Measurements from ENCODE around the gene DCLK2.

Gene DCLK2

DNA sequence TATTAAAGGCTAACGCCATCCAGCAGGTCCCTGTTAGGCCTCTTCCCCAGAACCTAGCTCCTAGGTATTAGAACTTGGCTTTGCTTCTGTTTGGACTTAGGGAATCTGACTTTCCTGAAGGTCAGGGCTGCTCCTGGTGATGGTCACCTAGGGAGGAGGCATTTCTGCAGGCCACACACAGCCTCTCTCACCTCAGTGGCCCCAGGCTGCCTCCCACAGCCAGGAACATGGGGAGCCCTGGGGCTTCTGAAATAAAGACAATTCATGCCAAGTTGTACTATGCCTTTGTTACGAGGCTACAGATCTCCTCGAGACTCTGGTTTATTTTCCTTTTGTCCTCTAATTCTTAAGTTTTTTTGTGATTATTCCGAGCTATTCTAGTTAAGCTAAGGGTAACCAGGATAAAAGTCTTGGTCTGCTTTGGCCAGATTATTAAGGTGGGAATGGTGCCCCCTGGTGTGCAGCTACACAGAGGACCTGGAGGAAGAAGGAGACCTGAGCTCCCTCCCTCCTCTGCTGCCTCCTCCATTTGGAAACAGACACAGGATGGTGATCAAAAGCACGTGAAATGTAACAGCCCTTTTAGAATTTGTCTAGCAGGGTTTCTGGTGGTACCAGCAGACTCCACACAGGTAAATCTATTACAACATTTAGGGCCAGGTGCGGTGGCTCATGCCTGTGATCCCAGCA lies 131.0 kb downstream of the DCLK2 start:
- DNase-seq (ENCODE audit: low spot score): peak; percentile 25

DNA sequence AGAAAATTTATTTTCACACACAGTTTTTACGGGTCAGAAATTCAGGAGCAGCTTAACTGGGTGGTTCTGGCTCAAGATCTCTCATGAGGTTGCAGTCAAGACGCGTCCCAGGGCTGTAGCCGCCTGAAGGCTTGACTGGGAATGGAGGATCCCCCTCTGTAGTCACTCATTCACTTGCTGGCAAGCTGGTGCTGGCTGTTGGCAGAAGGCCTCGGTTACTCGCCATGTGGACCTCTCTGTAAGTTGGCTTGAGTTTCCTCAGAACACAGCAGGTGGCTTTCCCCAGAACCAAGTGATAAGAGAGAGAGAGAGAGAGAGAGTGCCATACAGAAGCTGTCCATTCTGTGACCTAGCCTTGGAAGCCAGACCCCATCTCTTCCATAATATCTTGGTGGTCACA lies 132.8 kb downstream of the DCLK2 start:
- no peak for DNase-seq (ENCODE audit: low spot score)

DNA sequence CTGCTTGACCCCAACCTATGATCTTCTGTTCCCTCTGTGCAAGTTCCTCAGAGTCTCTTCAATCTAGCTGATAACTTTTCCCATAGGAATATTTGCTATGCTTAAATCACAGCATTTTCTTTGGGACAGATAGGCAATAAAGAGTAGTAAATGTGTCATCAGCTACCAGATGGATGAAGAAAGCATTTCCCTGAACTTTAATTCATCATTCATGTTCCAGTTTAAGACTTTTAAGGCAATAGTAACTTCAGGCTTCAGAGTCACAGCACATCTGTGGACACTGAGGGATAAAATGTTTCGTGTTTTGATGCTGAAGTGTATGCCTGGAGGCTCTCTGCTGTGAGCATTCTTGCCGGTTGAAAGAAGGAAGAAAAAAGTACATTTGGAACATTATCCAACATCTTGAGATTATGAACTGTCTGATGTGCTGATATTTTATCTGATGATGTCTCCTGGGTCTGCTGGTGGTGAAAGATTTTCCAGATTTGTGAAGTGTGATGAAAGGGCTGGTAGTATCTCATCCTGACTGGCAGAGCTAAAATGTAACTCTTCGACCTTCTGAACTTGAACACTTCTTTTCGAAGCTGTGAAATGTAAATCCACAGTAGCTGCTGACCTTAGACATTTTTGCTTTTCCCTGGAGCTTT lies 133.7 kb downstream of the DCLK2 start:
- no peak for DNase-seq (ENCODE audit: low spot score)

DNA sequence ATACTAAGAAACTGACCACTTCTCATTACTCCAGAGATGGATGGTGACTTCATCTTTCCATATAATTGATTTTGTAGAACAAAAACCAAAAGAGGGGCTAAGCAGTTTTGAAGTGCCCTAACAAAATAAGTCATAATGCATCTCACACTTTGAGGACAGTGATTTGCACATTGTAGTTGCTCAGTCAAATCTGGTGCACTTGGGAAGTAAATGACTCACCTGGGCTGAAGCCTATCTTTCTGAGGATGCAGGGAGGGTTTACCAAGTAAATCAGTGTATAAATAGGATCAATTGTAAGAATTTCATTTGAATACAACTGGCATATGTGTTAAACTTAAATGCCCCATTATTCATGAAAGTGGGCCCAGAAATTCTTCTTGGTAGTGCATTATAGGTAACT lies 134.2 kb downstream of the DCLK2 start:
- DNase-seq (ENCODE audit: low spot score): no peak

DNA sequence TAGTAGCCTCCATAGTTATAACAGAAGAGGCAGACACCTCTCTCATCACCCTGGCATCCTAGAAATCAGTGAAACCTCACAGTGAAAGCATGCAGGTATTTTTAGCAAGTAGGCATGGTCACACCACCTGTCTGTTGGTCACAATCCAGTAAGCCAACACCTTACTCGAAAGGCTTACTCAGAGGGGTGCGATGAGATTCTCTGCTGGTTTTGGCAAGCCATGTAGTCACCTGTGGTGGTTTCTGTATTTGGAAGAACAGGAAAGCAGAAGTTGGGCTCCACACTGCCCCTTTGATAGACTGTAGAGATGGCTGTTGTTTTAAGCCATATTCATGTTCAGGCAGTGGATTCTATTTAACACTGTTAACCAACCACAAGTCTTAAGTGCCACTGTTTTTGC lies 134.7 kb downstream of the DCLK2 start:
- no peak for DNase-seq (ENCODE audit: low spot score)

DNA sequence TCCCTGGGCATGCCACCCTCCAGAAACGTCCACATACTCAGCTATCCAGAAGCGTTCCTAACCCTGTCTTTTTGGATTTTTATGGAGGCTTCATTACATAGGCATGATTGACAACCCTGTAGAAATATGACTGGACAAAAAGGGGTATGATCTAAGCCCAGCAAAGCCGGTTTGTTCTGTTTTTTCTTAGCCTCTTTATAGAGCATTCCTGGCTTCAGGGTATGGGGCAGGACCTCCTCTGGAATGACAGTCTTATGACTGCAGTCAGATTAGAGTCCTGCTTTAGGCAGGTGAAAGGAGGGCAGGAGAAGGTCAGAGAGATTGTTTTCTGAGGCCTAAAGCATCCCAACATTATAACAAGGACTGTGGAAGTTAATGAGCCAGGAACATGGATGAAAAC lies 137.4 kb downstream of the DCLK2 start:
- DNase-seq (ENCODE audit: low spot score): no peak

DNA sequence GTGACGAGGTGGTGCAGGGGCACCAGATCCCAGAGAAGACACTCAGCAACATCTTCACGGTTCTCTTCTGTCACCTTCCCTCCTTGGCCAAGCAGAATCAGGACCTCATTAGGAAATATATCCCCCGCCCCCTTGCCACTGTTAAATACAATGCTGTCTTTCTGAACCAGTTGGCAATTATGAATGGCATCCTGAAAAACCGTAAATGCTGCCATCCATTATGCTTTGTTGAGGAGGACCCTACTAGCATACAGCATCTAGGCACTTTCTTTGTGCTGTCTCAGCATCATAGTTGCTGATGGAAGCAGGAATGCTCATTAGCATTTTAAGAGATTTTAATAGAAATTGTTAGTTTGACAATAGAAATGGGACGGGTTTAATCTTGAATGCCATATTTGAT lies 138.5 kb downstream of the DCLK2 start:
- no peak for DNase-seq (ENCODE audit: low spot score)

DNA sequence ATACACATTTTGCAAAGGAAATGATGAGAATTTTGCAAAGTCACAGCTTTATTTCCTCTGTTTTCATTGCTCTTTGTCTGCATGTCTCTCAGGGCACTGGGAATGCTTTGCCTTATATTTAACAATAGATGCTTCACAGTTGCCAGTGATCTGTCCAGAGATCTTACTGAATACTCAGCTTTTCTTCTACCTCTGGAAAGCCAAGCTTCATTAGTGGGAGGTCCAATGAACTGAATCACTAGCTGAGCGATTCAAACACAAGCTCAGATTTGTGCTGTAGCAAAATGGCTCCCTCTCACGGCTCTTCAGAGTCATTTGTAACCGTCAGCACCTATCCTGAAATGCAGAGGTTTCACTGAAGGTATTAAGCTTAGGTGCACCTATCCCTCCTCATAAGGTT lies 138.9 kb downstream of the DCLK2 start:
- no peak for DNase-seq (ENCODE audit: low spot score)

DNA sequence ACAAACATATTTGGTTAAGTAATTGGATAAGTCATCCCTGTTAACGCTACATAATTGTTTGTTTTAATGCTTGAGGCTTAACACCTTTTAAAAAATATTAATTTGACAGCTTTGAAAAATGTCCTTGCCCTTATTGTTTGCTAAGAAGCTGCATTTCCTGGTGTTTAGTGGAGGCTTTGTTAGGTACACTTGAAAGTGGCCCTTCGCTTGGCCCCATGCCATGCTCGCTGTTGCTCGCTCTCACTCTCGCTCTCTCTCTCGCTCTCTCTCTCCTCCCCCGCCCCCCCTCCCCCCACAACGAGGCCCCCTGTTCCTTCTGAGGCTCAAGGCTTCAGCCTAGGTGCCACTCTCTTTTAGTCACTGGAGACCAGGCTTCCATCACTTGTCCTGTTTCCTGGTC lies 139.6 kb downstream of the DCLK2 start:
- DNase-seq (ENCODE audit: low spot score): no peak

DNA sequence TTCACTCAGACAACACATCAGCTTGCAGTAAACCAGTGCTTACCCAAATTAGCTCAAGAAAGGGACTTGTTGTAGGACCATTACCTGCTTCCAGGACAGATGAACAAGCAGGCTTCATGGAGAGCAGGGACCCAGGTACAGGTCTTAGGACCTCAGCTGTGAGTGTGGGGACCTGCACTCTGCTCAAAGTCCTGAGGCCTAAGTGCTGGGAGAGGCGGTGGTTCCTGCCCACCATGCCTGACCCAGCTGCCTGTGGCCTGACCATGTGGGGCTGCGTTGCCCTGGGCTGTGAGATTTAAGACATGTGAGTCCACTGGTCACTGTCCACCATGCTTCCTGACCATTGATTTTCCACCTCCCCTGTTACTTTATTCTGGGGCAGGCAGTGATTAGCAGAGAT lies 140.2 kb downstream of the DCLK2 start:
- DNase-seq (ENCODE audit: low spot score): no peak

DNA sequence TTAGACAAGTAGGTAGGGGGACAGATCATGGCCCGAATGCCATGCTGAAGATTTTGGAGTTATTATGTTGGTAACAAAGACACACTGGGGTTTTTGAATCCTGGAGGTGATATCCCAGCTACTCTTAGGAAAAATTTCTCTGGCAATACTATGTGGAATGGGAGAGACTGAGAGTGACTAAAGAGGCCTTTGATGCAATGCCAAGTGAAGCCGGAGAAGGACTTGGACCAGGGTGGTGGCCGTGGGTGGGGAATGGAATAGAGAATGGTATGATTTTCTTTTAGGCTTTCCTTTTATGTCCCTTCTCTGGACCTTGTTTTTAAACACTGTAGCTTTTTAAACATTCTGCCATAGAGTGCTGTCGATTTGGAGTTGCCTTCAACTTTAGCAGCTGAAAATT lies 141.6 kb downstream of the DCLK2 start:
- DNase-seq (ENCODE audit: low spot score): no peak

DNA sequence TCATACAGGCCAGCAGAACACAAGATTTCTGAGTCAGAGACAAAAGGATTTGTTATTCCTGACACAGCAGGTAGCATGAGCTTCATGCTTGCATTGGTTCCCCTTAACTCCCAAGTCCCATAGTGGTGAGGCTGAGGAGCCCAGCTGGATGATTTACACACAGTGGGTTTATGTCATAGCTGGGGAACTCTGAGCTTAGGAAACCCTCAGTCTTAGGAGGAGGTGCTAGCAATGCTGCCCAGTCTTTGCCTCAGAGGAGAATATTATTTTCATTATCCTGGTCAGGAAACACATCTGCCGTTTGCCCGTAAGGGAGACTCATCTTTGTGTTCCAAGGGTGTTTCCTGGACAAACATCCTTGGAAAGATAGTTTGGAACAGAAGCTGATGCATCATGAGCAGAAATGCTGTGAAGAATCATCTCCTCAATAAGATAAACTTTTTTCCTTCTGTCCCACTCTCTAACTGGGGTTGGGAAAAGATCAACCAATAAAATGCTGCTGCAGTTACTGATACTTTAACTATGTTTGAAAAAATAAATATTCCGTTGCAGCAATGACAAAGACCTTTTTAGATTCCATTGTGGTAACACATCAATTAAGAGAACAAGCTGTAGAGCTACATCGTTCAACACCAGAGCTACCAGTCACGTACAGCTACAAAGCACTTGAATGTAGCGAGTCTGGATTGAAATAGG lies 146.8 kb downstream of the DCLK2 start:
- no peak for DNase-seq (ENCODE audit: low spot score)

DNA sequence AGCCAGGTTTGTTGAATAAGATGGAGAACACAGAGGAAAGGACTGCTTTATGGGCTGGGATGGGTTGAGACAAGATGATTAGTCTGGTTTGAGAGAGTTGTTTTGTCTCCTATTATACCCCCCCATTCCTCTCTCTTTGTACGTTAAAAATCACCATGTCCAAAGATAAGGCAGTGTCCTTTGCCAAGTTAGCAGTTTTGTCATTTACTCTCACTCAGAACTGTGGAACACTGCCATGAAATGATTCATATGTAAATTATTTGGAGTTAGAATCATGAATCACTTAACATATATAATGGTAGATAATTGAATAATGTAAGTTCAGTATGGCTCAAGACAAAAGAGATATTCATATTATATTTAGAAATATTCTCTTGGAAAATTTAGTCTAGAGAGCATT lies 151.3 kb downstream of the DCLK2 start:
- DNase-seq (ENCODE audit: low spot score): no peak

DNA sequence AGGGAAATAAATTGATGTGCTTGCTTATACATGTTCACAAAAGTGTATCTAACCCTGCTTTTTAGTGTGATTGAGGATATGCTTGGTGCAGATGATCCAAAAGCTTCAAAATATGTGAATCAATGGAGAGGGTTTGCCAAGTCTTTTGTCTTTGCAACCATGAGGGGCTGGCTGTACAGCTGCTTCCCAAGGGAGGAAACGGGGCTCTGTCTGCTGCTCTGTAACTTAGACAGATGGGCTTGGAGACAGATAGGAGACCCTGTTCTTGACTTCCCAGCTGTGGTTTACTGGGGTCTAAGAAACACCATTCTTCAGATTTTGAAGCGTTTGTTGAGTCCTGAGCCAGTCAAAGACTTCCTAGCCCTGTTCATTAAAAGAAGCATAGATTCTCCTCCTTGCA lies 152.3 kb downstream of the DCLK2 start:
- DNase-seq (ENCODE audit: low spot score): no peak

DNA sequence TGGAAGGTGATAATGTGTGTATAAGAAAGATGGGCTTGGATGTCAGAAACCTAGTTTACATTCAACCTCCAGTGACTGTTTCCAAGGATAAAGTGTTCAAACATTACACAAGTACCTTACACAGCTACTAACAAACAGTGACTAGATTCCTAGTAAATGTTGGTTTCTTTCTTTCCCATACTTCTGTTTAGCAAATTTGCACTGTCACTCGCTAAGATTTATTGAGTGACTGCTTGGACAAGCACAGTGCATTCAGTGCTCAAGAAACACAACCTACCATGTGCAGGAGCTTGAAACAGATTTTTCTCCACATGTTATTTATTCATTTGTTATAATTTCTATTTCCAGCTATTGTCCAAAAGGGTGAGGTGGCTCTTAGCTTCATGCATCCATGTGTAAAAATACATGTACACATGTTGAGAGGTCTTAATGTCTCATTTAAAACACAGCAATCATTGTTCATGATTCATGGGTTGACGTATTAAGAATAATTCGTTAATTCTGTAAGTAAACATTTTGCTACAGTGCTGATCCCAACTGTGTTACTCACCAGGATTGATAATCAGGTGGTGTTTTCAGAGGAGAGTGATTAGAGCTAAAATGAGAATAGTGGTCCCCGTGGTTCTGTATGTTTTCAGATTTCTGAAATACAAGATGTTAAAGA lies 153.0 kb downstream of the DCLK2 start:
- DNase-seq (ENCODE audit: low spot score): no peak

DNA sequence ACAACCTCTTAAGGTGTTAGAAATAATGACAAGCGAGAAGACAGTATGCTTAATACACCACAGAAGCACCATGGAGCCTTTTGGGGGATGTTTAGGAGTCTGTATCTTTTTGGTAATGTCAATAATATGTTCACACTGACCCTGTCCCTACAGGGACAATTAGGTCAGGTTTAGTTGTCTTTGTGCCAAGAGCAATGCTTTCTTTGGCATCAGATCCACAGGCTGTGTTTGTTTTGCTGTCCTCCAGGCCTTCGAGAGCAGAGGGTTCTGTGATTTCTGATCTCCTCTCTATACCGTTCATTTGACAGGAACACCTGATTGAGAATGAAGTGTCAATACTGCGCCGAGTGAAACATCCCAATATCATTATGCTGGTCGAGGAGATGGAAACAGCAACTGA lies 153.8 kb downstream of the DCLK2 start:
- DNase-seq (ENCODE audit: low spot score): no peak

DNA sequence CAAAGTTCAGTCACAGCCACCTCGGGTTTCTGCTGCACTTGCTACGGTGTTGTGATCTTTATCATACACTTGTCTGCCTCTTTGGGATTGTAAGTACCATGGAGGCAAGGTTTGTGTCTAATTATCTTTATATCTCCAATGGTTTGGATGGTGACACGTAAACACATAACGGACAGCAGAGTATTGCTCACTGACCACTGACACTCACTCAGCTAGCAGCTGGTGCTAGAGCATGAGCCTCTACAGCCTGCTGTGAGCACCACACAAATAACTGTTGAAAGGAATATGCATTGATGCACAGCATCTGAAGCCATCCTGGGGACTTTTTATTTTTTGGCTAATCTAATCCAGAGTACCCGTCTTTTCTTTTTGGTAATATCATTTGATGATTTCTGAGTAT lies 156.0 kb downstream of the DCLK2 start:
- no peak for DNase-seq (ENCODE audit: low spot score)

DNA sequence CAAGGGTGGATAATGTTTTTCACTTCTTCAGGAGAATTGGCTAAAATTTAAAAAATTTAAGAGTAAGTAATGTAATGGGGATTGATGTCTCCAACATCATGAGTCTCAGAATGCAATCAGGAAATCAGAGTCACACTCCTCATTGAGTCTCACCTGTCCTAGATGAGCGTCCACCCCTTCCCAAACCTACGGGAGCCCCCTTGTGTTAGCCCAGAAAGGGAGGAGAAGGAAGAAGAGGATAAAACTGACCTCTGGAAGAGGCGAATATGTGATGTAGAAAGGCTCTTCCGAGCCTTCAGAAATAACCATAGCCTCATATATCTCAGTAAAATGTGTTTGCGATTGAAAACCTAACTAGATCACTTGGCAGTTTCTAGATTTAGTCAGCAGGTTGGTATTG lies 157.1 kb downstream of the DCLK2 start:
- DNase-seq (ENCODE audit: low spot score): no peak

DNA sequence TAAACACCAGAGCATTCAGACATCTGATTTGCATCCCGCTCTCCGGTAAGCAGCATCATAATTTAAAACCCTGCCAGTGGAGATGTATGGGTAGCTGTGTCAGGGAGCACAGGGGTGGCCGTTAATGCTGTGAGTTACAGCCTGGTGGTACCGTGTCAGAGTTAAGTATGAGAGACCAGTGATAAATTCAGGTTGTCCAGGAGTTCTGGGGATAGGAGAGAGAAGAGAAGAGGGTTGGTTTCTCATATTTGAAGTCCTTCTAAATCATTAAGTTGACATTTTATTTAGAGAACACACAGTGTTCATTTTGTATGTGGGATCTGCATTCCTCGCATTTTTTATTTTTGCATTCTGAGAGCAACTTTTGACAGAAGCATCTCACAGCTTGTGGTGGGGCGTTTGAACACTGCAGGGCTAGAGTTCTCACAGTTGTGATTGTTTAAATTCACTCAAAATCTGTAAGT lies 157.6 kb downstream of the DCLK2 start:
- DNase-seq (ENCODE audit: low spot score): no peak

DNA sequence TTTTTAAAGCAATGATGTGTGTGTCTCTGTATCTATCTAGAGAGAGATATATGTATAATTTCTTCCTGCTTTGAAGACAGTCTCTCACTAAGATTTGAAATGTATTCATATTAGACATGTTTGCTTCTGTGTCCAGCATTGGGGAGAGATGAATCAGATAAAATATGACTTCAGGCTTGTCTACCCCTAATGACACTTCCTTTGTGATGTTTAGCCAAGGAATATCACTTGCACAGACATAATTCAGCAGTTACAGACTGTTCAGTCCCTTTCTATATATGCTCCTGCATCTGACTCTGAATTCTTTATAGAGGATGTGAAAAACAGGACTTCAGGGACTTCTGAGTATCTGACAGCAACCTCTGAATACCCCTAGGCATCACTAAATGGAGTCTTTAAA lies 158.4 kb downstream of the DCLK2 start:
- no peak for DNase-seq (ENCODE audit: low spot score)

DNA sequence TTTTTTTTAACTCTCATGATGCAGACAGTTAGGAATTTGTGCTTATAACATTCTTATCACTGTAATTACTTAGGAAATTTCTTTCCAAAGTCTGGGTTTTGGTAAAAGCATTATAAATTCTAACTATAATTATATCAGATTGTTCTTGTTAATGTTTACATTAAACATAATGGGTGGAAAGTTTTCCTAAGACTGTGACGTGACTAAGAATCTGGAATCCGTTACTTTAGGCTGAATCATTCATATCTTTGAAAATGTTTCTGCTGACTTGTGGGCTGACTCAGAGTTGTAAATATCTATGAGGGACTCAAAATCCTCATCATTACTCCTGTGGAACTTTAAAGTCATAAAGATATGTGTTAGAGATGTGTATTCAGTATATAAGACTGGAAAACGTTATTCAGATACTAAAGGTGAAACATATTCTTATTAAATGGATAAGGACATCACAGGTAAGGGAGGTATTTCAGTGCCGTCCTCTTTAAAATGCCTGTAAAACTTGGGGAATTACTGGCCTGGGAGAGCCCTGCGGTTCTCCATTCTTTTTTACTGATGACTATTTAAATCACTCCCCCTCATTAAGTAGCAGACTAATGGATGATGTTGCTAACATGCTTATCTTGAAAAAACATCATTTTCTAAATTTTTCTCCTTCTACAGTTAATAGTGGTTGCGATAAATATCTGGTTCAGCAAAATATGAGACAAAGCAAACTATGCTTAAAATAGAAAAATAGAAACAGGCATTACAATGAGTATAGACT lies 159.0 kb downstream of the DCLK2 start:
- DNase-seq (ENCODE audit: low spot score): no peak

DNA sequence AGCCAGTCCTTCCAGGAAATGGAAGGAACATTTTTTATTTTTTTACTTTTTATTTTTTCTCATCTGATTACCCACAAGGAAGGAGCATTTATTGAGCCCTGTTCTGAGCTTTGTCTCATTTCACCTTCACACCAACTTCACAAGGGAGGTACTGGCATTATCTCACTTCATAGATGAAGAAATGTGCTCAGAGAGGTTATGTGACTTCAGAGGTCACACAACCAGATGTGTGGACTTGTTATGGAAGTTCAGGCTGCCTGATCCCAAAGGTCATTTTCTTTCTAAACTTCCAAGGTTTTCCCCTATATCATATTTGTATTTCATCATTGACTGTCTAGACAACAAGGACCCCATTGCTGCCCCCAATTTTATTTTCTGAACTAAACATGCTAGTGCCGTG lies 160.3 kb downstream of the DCLK2 start:
- no peak for DNase-seq (ENCODE audit: low spot score)
